M059J (cell line): Measurements from ENCODE around the gene GRIA2. TPM values are rescaled to one million over a fixed set of nuclear protein-coding genes. Genes with fewer than 3 reads are reported as not detected.

Source experiments
- DNase-seq: peaks from one replicate; pipeline ENCODE4 v3.0.0-alpha.2; 2012; ENCODE audit warnings: low read depth
- total RNA-seq: library from RNA; depleted of rRNA; stranded (reverse); fragments of >200 nt; shearing (Covaris generic); gene quantifications from 2 replicates; pipeline ENCODE4 v1.2.3, GENCODE V29; 2014; rRNA removed

The GRIA2 gene
- total RNA-seq, 1 experiment from 2014 or later, result not detected

DNA sequence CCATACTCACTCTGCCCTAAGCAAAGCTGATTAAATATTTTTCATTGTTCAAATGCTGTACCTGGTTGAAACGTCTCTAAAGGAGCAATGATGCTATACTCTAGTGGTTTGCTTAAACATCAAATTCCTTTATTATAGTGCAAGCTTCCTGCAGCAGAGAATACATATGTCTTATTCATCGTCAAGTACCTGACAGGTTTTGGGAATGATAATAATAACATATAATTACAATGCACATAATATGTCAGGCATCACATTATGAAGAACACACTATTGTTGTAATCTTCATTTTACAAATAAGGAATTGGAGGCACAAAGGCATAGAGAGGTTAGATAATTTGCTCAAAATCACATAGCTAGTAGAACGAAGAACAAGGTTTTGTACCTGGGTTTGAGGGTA lies 151.6 kb downstream of the GRIA2 start:
- DNase-seq, result no peak

DNA sequence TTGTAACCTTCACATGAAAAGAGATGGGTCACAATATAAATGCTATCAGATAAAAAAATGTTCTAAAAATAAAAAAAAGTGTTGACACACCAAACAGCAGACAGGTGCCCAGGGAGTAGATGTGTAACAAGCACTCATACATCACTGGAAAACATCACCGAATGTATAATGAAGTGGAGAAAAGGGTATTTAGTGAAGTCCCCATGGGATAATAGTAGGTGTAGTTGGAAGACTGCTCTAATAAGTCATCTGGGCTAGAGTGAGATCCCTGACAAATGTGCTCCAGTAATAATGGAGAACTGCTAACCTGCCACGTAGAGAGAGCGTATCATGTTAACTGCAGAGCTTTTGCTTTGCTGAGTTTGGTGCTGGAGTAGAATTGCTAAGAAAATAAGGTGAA lies 152.0 kb downstream of the GRIA2 start:
- no peak for DNase-seq

GRCh38 chr4:157389741-157390140 lies 169.2 kb downstream of the GRIA2 start:
- DNase-seq, result no peak

DNA sequence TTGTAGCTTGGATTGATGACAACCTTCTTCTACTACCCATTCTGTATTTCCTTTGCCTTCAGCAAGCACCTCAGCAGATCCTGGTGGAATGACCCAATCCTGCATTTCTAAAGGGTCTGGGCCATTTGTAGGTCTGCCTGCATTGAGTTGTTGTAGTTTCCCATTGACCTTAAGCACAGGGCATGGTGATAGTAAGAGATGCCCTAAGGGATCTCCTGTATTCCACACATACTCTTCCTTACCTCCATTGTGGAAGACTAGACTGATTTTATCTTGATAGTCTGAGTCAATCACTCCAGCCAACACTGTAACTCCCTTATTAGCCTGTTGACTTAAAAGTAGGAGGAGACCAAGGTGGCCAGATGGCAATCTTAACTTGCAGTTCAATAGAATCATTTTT lies 184.5 kb downstream of the GRIA2 start:
- DNase-seq, result no peak

Other genes with a start within 250 kb of the GRIA2 start
- 88.7 and 162 TPM in 2 replicates for gene PDGFC, start 248.9 kb upstream of the GRIA2 start, total RNA-seq
- 21.0 and 28.7 TPM in 2 replicates for gene GLRB, start 144.6 kb upstream of the GRIA2 start, total RNA-seq